Stimulated activated CD8-positive, alpha-beta memory T cell treated with anti-CD3 and anti-CD28 coated beads, Interleukin-2, amount 100 ng/mL, for 1 hour (primary cell): Measurements from ENCODE around the gene NBEA.
"Not testable (repeated sequence)": the region's sequence is repeated elsewhere in the genome, so short reads cannot be mapped to it uniquely, and the experiment has no call there.

ENCODE experiments used
- DNase-seq, 2 donors: peaks; one replicate each; pipeline ENCODE4 v3.0.0-alpha.2; 2020; ENCODE audit warnings: low read depth in 2 of 2

NBEA gene

GRCh38 chr13:35649162-35649561, 707.1 kb downstream of the NBEA start:
- no peak for DNase-seq

DNA sequence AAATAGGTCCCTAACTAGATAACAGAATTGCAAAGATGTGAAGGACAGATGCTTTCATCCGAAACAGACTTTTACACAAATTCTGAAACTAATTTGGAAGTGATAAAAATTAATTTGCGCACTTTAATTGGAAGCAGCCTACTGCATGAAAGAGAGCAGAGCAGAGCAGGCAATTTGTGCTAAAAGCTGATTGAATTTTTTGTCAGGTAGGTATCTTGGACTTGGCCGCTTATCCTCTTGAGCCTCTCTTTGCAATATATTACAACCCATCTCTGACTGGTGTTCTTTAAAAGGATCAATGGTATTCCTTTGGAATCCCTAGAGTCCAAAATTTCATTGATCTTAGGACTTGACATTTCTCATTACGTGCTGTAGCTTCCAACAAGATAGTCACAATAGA, 717.7 kb downstream of the NBEA start:
- DNase-seq: no peak

DNA sequence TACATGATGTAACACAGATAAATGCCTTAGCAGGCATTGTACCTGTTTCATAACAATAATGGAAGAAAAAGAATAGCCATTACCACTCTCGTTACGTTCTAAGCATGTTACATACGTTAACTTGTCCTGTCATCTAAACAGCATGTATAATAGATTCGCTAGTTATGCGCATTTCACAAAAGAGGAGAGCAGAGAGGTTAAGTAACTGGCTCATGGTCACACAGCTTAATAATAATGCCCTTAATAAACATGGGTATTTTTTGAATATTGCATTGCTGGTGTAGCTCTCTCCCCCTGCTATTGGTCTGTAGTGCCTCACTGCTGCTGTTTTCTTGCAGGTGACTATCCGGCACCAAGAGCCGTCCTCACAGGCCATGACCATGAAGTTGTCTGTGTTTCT, 722.7 kb downstream of the NBEA start:
- DNase-seq: no peak

GRCh38 chr13:35669321-35669720, 727.3 kb downstream of the NBEA start:
- no peak for DNase-seq

GRCh38 chr13:35672611-35673010, 730.5 kb downstream of the NBEA start:
- DNase-seq: no peak

- no peak for DNase-seq
Observed at GRCh38 chr13:35675651-35676050, 733.6 kb downstream of the NBEA start.

- not testable (repeated sequence) for DNase-seq
Observed at GRCh38 chr13:35677863-35678262, 735.8 kb downstream of the NBEA start.

GRCh38 chr13:35681685-35682084, 739.6 kb downstream of the NBEA start:
- DNase-seq: no peak

GRCh38 chr13:35684432-35684831, 742.4 kb downstream of the NBEA start:
- DNase-seq: no peak

- no peak for DNase-seq
Observed at GRCh38 chr13:35687336-35687735, 745.3 kb downstream of the NBEA start.

DNA sequence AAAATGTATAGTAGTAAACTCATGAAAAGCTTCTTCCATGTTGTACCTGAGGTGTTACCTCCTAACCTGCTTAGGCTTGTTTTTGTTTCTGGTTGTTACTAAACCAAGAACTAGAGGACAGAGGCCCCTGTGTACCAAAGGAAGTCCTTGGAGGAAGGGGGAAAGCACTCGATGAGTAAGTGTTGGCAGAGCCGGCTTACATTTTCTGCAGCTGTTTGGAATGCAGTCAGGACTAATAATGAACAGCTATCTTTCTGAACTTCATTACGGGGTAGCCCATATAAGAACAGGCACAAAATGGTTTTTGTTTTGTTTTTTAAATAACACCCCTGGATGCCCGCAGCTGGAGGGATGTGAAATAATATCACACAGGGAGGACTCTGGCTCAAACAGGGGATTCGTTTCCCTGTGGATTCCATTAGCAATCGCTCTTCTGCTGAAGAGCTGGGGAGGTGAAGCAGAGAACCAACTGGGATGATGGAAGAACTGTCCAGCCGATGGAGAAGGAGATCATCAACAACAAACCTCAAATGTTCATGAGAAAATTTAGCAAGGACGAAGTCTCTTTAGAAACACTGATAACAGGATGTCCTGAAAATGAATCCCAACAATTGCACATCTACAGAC, 748.6 kb downstream of the NBEA start:
- no peak for DNase-seq

DNA sequence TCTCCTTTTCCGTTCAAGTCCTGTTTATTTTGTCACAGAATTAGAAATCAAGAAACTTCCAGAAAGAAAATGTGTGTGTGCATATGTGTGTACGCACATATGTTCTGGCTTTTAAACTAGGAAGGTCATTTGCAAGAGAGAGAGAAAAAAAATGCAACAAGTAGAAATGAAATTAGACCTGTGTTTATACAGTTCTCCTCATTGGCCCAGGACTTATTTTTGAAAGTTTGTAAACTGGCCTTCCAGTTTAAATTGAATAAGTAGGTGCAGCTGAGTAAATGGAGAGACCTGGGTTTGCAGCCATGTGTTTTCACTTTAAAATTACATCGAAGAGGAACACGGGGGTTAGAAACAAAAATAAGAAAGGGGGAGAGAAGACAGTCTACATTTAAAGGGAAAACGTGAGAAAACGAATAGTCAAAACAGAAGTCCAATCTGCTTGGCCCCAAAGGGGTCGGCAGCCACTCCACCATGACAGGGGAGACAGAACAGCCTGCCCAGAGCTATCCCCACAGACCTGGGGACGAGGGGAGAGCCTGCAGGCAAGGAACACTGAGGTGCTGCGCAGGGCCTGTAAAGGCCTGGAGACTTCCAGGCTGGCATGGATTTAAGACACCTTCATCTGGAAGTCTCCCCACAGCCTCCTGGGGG, 751.2 kb downstream of the NBEA start:
- DNase-seq: no peak

DNA sequence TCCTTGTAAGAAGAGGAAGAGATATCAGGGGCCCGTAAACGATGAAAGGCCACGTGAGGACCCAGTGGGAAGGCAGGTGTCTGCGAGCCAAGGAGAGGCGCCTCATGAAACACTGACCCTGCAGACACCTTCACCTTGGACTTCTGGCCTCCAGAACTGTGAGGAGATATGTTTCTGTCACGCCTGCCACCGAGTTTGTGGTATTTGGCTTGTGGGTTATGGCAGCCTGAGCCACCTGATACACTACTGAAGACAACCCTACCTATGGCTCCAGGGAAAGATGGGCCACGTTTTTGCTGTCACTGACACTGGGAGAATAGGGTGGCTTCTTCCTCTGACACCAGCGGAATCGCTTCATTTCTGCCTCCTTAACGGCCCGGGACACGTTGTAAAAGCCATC, 752.0 kb downstream of the NBEA start:
- no peak for DNase-seq

- no peak for DNase-seq
Observed at GRCh38 chr13:35694549-35695447, 752.7 kb downstream of the NBEA start.

DNA sequence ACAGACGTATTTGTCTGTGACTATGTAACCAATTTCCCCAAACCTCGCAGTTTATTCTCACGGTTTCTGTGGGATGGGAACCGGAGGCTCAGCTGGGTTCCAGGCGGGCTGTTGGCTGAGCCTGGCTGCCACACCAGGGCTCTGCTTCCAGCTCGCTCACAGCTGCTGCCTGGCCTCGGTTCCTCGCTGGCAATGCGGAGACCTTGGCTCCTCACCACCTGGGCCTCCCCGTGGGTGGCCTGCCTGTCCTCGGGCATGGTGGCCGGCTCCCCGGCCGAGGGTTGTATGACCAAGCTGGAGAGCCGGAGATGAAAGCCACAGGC, 753.3 kb downstream of the NBEA start:
- DNase-seq: no peak

DNA sequence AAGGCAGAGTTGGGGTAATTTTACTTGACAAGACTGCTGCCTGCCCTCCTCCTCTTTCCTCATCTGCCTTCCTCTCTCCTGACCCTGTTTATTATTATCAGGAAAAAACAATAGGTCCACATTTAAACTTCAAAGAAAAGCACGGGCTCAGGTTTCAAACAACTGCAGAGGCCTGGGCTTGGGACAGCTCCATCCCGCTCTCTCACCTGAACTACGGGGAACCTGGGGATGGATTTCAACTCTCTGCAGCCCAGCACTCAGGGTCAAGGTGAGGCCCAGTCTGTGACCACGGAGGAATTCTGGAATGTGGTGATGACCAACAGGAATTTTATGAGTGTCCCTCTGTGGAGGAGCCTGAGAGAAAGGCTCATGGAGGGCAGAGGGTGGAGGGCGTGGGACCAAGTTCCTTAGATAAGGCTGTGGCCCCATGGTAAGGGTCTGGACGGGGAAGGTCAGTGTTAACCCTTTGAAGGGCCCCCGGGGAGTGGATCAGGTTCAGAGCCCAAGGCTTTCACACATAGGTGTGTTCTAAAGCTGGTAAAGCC, 755.2 kb downstream of the NBEA start:
- no peak for DNase-seq

DNA sequence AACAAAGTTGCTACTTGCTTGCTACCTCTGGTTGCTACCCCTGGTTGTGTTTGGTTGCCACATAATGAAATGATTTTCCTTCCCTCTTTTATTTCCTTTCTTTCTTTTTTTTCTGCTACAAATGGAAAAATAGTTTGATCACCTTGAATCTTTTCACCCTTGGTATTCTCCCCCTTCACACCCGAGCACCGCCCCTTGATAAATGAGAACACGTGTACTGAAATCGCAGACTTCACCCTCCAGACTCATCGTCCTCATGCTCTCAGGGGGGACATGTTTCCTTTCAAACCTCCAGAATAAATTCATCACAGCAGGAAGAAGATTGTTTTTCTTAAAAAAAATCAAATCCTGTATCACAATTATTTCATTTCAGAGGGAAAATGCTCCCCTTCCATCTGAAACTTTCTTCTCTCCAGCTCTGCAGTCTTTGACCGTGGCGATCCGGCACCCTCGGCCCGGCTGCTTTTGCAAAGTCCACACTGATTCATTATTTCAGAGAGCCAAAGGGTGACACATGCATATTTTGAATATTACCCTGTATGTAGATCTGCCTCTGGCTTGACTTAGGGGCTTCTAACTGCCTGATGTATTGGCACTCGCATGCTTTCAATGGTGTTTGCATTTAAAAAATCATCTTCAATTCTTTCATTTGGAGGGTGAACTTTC, 757.0 kb downstream of the NBEA start:
- DNase-seq: no peak

GRCh38 chr13:35699825-35700510, 757.9 kb downstream of the NBEA start:
- no peak for DNase-seq

DNA sequence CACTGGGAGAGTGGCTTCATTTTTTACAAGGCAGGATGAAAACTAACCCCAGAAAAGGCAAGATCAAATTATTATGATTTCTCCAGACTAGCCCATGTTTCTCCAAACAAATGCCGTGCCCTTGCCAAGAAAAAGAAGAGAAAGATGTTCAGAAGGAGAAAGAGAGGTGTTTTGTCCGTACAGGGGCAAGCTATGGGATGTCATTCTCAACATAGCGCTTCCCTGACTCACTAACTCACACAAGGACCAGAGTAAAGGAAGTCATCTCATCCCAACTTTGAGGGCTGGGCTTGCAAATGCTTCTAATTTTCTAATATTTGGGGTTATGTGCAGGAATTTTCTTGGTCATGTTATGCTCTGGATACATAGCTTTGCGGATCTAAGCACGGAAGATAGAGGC, 758.6 kb downstream of the NBEA start:
- no peak for DNase-seq

- DNase-seq: no peak
Observed at GRCh38 chr13:35702316-35702715, 760.2 kb downstream of the NBEA start.

- DNase-seq: no peak
Observed at GRCh38 chr13:35703061-35703460, 761.0 kb downstream of the NBEA start.

- no peak for DNase-seq
Observed at GRCh38 chr13:35704331-35704730, 762.3 kb downstream of the NBEA start.
